ENCODE data around the gene SAMD11. TPM values are rescaled to one million over a fixed set of nuclear protein-coding genes. Genes with fewer than 3 reads are reported as not detected.
"Not testable (repeated sequence)": the region's sequence is repeated elsewhere in the genome, so short reads cannot be mapped to it uniquely, and the experiment has no call there.

Gene SAMD11
- total and polyA plus RNA-seq, 2 donors from 2014 or later, result 13.3 to 21.4 TPM

DNA sequence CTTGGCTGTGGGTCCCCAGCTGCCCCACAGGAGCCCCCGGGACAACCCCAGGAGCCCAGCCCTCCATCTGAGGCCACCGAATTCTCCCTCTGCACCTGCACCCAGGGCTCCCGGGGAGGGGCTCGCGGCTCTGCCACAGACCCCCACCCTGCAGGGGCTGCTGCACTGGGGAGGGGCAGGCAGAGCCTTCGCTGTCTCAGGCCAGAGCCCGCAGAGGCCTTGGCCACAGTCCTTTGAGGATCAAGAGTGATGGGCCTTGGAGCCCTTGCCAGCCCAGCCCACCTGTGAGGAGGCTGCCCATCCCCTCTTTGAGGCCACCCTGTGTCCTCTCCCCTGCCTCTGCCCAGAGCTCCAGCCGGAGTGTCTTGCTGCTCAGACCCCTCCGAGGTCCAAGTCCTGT is 51.6 kb downstream of the SAMD11 start:
- no peak overlapping the region for H3K9ac ChIP-seq (ENCODE audit: low read length in 3 of 3)
- H3K9me3 ChIP-seq (ENCODE audit: control insufficient read depth in 2 of 3, insufficient read depth in 1 of 3, low read length in 3 of 3), result no peaks in the 10 kb centered on the region
- H3K27ac ChIP-seq (ENCODE audit: low read depth in 2 of 2, low read length in 2 of 2), result no peak overlapping the region
- no peak overlapping the region for H3K4me3 ChIP-seq (ENCODE audit: low read length in 3 of 3)
- DNase-seq (no peak), FAIRE-seq (no peak)
- no peaks in the 10 kb centered on the region for H3K36me3 ChIP-seq (ENCODE audit: control insufficient read depth in 2 of 3, insufficient read depth in 3 of 3, low read length in 3 of 3)
- H3K4me1 ChIP-seq (ENCODE audit: control insufficient read depth in 2 of 3, insufficient read depth in 2 of 3, low read depth in 1 of 3, low read length in 3 of 3), result peaks cover 0 to 8% (median 0%) of the 10 kb centered on the region in 3 donors
- TF ChIP-seq, protein P1, sequence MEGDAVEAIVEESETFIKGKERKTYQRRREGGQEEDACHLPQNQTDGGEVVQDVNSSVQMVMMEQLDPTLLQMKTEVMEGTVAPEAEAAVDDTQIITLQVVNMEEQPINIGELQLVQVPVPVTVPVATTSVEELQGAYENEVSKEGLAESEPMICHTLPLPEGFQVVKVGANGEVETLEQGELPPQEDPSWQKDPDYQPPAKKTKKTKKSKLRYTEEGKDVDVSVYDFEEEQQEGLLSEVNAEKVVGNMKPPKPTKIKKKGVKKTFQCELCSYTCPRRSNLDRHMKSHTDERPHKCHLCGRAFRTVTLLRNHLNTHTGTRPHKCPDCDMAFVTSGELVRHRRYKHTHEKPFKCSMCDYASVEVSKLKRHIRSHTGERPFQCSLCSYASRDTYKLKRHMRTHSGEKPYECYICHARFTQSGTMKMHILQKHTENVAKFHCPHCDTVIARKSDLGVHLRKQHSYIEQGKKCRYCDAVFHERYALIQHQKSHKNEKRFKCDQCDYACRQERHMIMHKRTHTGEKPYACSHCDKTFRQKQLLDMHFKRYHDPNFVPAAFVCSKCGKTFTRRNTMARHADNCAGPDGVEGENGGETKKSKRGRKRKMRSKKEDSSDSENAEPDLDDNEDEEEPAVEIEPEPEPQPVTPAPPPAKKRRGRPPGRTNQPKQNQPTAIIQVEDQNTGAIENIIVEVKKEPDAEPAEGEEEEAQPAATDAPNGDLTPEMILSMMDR (IDR thresholded peaks at IDR 0.05; ENCODE audit: borderline replicate concordance, extremely low read depth, insufficient read depth), result no peak
- peaks cover 2% of the 10 kb centered on the region for H3K27me3 ChIP-seq (ENCODE audit: control insufficient read depth, insufficient read depth, low read length)
- intact Hi-C loops (cut with DNase I), result no loop called here

- TF ChIP-seq, protein P1 (IDR thresholded peaks at IDR 0.05; ENCODE audit: borderline replicate concordance, extremely low read depth, insufficient read depth), result peak; percentile 44
- DNase-seq (peak in 4 of 5 donors; percentile 76 to 90 (median 83)), FAIRE-seq (no peak)
- peak overlapping the region in 1 of 3 donors; percentile 25 for H3K4me3 ChIP-seq (ENCODE audit: low read length in 3 of 3)
- no peaks in the 10 kb centered on the region for H3K27me3 ChIP-seq (ENCODE audit: control insufficient read depth, insufficient read depth, low read length)
- H3K36me3 ChIP-seq (ENCODE audit: control insufficient read depth in 2 of 3, insufficient read depth in 3 of 3, low read length in 3 of 3), result no peaks in the 10 kb centered on the region
- no peak overlapping the region for H3K9ac ChIP-seq (ENCODE audit: low read length in 3 of 3)
- H3K9me3 ChIP-seq (ENCODE audit: control insufficient read depth in 2 of 3, insufficient read depth in 1 of 3, low read length in 3 of 3), result no peaks in the 10 kb centered on the region
- no peak overlapping the region for H3K27ac ChIP-seq (ENCODE audit: low read depth in 2 of 2, low read length in 2 of 2)
- peaks cover 0 to 8% (median 0%) of the 10 kb centered on the region in 3 donors for H3K4me1 ChIP-seq (ENCODE audit: control insufficient read depth in 2 of 3, insufficient read depth in 2 of 3, low read depth in 1 of 3, low read length in 3 of 3)
- intact Hi-C loops (cut with DNase I), result no loop called here
Measured at GRCh38 chr1:975896-976683, 52.4 kb downstream of the SAMD11 start.

GRCh38 chr1:976791-977190 is 53.1 kb downstream of the SAMD11 start:
- H3K9me3 ChIP-seq (ENCODE audit: control insufficient read depth in 2 of 3, insufficient read depth in 1 of 3, low read length in 3 of 3); H3K36me3 ChIP-seq (ENCODE audit: control insufficient read depth in 2 of 3, insufficient read depth in 3 of 3, low read length in 3 of 3); H3K27ac ChIP-seq (ENCODE audit: low read depth in 2 of 2, low read length in 2 of 2); FAIRE-seq; H3K4me1 ChIP-seq (ENCODE audit: control insufficient read depth in 2 of 3, insufficient read depth in 2 of 3, low read depth in 1 of 3, low read length in 3 of 3); intact Hi-C loops (cut with DNase I); H3K27me3 ChIP-seq (ENCODE audit: control insufficient read depth, insufficient read depth, low read length); H3K4me3 ChIP-seq (ENCODE audit: low read length in 3 of 3); DNase-seq; H3K9ac ChIP-seq (ENCODE audit: low read length in 3 of 3): not testable (repeated sequence)

DNA sequence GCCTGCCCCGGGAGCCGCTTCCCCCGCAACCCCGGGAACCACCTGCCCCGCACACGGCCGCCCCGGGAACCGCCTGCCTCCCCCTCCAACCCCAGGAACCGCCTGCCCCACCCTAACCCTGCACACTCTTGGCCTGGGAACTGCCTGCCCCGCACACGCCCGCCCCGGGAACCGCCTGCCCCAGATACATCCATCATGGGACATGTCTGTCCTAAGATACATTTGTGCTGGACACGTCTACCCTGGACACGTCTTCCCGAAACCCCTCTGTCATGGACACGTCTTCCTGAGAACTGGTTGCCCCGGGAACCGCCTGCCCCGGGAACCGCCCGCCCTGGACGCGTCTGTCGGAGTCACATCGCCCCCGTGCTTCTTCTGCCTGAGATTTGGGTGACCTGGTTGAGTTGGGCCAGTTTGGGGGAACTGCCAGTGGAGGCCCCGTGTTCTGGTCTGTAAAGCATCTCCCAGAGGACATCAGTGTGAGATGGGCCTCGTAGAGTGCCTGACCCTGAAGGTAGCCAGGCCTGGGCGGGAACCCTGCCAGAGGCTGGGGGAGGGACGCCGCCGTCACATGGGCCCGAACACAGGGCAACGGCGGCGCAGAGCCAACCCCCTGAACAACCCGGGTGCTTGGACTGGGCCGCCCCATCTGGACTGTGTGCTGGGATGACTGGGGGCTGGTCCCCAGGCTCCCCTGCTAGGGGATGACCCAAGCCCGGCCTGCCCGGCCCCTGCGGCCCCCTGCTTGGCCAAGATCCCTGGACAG is 54.5 kb downstream of the SAMD11 start:
- Histone ChIP-seq H3K4me3 (ENCODE audit: low read length in 3 of 3) (no peak overlapping the region), H3K36me3 (ENCODE audit: control insufficient read depth in 2 of 3, insufficient read depth in 3 of 3, low read length in 3 of 3) (no peaks in the 10 kb centered on the region), H3K4me1 (ENCODE audit: control insufficient read depth in 2 of 3, insufficient read depth in 2 of 3, low read depth in 1 of 3, low read length in 3 of 3) (peaks cover 0 to 8% (median 0%) of the 10 kb centered on the region in 3 donors), H3K27ac (ENCODE audit: low read depth in 2 of 2, low read length in 2 of 2) (no peak overlapping the region), H3K27me3 (ENCODE audit: control insufficient read depth, insufficient read depth, low read length) (no peaks in the 10 kb centered on the region), H3K9ac (ENCODE audit: low read length in 3 of 3) (no peak overlapping the region), H3K9me3 (ENCODE audit: control insufficient read depth in 2 of 3, insufficient read depth in 1 of 3, low read length in 3 of 3) (no peaks in the 10 kb centered on the region)
- no peak for FAIRE-seq
- TF ChIP-seq, protein P1 (IDR thresholded peaks at IDR 0.05; ENCODE audit: borderline replicate concordance, extremely low read depth, insufficient read depth), result no peak
- intact Hi-C loops (cut with DNase I), result no loop called here
- peak in 2 of 5 donors; percentile 47 to 69 for DNase-seq
